ENCODE data around the gene IFITM5. TPM values are rescaled to one million over a fixed set of nuclear protein-coding genes. Genes with fewer than 3 reads are reported as not detected.

The IFITM5 gene
- total and polyA plus RNA-seq, 2 donors from 2014 or later: not detected

DNA sequence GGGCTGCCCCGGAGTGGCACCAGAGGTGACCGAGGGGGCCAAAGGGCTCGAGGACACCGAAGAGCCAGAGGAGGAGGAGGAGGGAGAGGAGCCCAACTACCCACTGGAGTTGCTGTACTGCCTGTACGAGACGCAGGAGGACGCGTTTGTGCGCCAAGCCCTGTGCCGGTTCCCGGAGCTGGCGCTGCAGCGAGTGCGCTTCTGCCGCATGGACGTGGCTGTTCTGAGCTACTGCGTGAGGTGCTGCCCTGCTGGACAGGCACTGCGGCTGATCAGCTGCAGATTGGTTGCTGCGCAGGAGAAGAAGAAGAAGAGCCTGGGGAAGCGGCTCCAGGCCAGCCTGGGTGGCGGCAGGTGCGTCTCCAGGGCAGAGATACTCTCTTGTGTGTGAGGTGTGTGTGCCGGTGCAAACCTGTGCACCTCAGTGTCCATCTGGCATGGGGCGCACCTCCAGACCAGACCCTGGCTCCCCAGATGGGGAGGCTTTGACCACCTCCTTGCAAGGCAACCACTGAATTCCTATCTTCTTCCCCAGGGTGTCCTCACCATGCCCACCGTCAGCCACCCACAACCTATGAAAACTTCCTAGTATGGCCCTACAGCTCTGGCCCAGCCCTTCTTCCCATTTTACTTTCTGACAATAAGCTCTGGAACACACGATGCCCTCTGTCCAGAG is 17.7 kb downstream of the IFITM5 start:
- Histone ChIP-seq H3K27ac (ENCODE audit: low read depth in 2 of 2, low read length in 2 of 2) (no peak overlapping the region), H3K27me3 (ENCODE audit: control insufficient read depth, insufficient read depth, low read length) (peaks cover 19% of the 10 kb centered on the region), H3K4me3 (ENCODE audit: low read length in 3 of 3) (peak overlapping the region in 1 of 3 donors; percentile 7)

DNA sequence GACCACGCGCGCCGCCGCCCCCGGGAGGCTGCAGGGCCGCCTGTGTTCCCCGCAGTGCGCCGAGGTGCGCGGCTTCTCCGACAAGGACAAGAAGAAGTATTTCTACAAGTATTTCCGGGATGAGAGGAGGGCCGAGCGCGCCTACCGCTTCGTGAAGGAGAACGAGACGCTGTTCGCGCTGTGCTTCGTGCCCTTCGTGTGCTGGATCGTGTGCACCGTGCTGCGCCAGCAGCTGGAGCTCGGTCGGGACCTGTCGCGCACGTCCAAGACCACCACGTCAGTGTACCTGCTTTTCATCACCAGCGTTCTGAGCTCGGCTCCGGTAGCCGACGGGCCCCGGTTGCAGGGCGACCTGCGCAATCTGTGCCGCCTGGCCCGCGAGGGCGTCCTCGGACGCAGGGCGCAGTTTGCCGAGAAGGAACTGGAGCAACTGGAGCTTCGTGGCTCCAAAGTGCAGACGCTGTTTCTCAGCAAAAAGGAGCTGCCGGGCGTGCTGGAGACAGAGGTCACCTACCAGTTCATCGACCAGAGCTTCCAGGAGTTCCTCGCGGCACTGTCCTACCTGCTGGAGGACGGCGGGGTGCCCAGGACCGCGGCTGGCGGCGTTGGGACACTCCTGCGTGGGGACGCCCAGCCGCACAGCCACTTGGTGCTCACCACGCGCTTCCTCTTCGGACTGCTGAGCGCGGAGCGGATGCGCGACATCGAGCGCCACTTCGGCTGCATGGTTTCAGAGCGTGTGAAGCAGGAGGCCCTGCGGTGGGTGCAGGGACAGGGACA is 18.4 kb downstream of the IFITM5 start:
- no peak overlapping the region for H3K27ac ChIP-seq (ENCODE audit: low read depth in 2 of 2, low read length in 2 of 2)
- H3K9ac ChIP-seq (ENCODE audit: low read length in 3 of 3): no peak overlapping the region
- no peaks in the 10 kb centered on the region for H3K36me3 ChIP-seq (ENCODE audit: control insufficient read depth in 2 of 3, insufficient read depth in 3 of 3, low read length in 3 of 3)
- peak in 3 of 5 donors; percentile 32 to 74 (median 50) for DNase-seq
- H3K9me3 ChIP-seq (ENCODE audit: control insufficient read depth in 2 of 3, insufficient read depth in 1 of 3, low read length in 3 of 3): no peaks in the 10 kb centered on the region
- H3K27me3 ChIP-seq (ENCODE audit: control insufficient read depth, insufficient read depth, low read length): peaks cover 19% of the 10 kb centered on the region
- intact Hi-C loops (cut with DNase I): no loop called here
- peak overlapping the region in 1 of 3 donors; percentile 7 for H3K4me3 ChIP-seq (ENCODE audit: low read length in 3 of 3)
- H3K4me1 ChIP-seq (ENCODE audit: control insufficient read depth in 2 of 3, insufficient read depth in 2 of 3, low read depth in 1 of 3, low read length in 3 of 3): peaks cover 0 to 14% (median 0%) of the 10 kb centered on the region in 3 donors
- TF ChIP-seq, protein P1, sequence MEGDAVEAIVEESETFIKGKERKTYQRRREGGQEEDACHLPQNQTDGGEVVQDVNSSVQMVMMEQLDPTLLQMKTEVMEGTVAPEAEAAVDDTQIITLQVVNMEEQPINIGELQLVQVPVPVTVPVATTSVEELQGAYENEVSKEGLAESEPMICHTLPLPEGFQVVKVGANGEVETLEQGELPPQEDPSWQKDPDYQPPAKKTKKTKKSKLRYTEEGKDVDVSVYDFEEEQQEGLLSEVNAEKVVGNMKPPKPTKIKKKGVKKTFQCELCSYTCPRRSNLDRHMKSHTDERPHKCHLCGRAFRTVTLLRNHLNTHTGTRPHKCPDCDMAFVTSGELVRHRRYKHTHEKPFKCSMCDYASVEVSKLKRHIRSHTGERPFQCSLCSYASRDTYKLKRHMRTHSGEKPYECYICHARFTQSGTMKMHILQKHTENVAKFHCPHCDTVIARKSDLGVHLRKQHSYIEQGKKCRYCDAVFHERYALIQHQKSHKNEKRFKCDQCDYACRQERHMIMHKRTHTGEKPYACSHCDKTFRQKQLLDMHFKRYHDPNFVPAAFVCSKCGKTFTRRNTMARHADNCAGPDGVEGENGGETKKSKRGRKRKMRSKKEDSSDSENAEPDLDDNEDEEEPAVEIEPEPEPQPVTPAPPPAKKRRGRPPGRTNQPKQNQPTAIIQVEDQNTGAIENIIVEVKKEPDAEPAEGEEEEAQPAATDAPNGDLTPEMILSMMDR (IDR thresholded peaks at IDR 0.05; ENCODE audit: borderline replicate concordance, extremely low read depth, insufficient read depth): no peak
- no peak for FAIRE-seq

More for the DNA sequence above, 17.7 kb downstream of the IFITM5 start:
- Histone ChIP-seq H3K36me3 (ENCODE audit: control insufficient read depth in 2 of 3, insufficient read depth in 3 of 3, low read length in 3 of 3) (no peaks in the 10 kb centered on the region), H3K4me1 (ENCODE audit: control insufficient read depth in 2 of 3, insufficient read depth in 2 of 3, low read depth in 1 of 3, low read length in 3 of 3) (peaks cover 0 to 14% (median 0%) of the 10 kb centered on the region in 3 donors), H3K9me3 (ENCODE audit: control insufficient read depth in 2 of 3, insufficient read depth in 1 of 3, low read length in 3 of 3) (no peaks in the 10 kb centered on the region), H3K9ac (ENCODE audit: low read length in 3 of 3) (no peak overlapping the region)
- TF ChIP-seq, protein P1 (IDR thresholded peaks at IDR 0.05; ENCODE audit: borderline replicate concordance, extremely low read depth, insufficient read depth): no peak
- FAIRE-seq (no peak), DNase-seq (peak in 2 of 5 donors; percentile 45 to 75)
- intact Hi-C loops (cut with DNase I): no loop called here

DNA sequence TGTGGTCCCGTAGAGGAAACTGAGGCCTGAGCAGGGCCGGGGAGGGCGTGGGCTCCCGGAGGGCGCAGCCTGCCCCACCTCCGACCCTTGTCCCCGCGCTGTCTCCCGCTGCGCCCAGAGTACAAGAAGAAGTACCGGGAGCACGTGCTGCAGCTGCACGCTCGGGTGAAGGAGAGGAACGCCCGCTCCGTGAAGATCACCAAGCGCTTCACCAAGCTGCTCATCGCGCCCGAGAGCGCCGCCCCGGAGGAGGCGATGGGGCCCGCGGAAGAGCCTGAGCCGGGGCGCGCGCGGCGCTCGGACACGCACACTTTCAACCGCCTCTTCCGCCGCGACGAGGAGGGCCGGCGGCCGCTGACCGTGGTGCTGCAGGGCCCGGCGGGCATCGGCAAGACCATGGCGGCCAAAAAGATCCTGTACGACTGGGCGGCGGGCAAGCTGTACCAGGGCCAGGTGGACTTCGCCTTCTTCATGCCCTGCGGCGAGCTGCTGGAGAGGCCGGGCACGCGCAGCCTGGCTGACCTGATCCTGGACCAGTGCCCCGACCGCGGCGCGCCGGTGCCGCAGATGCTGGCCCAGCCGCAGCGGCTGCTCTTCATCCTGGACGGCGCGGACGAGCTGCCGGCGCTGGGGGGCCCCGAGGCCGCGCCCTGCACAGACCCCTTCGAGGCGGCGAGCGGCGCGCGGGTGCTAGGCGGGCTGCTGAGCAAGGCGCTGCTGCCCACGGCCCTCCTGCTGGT is 19.2 kb downstream of the IFITM5 start:
- peak overlapping the region in 1 of 2 donors; percentile 32 for H3K27ac ChIP-seq (ENCODE audit: low read depth in 2 of 2, low read length in 2 of 2)
- H3K9me3 ChIP-seq (ENCODE audit: control insufficient read depth in 2 of 3, insufficient read depth in 1 of 3, low read length in 3 of 3): no peaks in the 10 kb centered on the region

More for the DNA sequence above, 19.2 kb downstream of the IFITM5 start:
- H3K27me3 ChIP-seq (ENCODE audit: control insufficient read depth, insufficient read depth, low read length): peaks cover 19% of the 10 kb centered on the region
- H3K9ac ChIP-seq (ENCODE audit: low read length in 3 of 3): no peak overlapping the region
- H3K4me1 ChIP-seq (ENCODE audit: control insufficient read depth in 2 of 3, insufficient read depth in 2 of 3, low read depth in 1 of 3, low read length in 3 of 3): peaks cover 0 to 14% (median 0%) of the 10 kb centered on the region in 3 donors
- DNase-seq (peak; percentile 56 to 83 (median 75)), FAIRE-seq (no peak)
- intact Hi-C loops (cut with DNase I): no loop called here
- peak overlapping the region in 1 of 3 donors; percentile 21 for H3K4me3 ChIP-seq (ENCODE audit: low read length in 3 of 3)
- TF ChIP-seq, protein P1 (IDR thresholded peaks at IDR 0.05; ENCODE audit: borderline replicate concordance, extremely low read depth, insufficient read depth): no peak
- H3K36me3 ChIP-seq (ENCODE audit: control insufficient read depth in 2 of 3, insufficient read depth in 3 of 3, low read length in 3 of 3): no peaks in the 10 kb centered on the region
